H9 (cell line): Measurements from ENCODE around the gene CHRNA4. TPM values are rescaled to one million over a fixed set of nuclear protein-coding genes. Genes with fewer than 3 reads are reported as not detected.

Experiments
- DNase-seq: peaks from one replicate; pipeline ENCODE4 v3.0.0-alpha.2; 2017
- H2AFZ ChIP-seq: one replicate; pipeline ENCODE4 v1.6.1; 2013; ENCODE audit warnings: mild to moderate bottlenecking, low read length, control low read depth, moderate library complexity
- H2AK5ac ChIP-seq: 2 replicates; pipeline ENCODE4 v1.6.1; 2013; ENCODE audit warnings: low read length, control low read depth, mixed read lengths; ENCODE audit not compliant: insufficient read length
- H2BK120ac ChIP-seq: one replicate; pipeline ENCODE4 v1.6.1; 2013; ENCODE audit warnings: low read depth, mild to moderate bottlenecking, low read length, control low read depth, inconsistent platforms; ENCODE audit not compliant: poor library complexity, severe bottlenecking
- H2BK12ac ChIP-seq: 2 replicates; pipeline ENCODE4 v1.6.1; 2013; ENCODE audit warnings: low read length, control low read depth, mixed read lengths, low read depth; ENCODE audit not compliant: insufficient read length
- H2BK15ac ChIP-seq: 2 replicates; pipeline ENCODE4 v1.6.1; 2013; ENCODE audit warnings: low read depth, low read length, control low read depth
- H2BK20ac ChIP-seq: one replicate; pipeline ENCODE4 v1.6.1; 2013; ENCODE audit warnings: low read depth, mild to moderate bottlenecking, low read length, control low read depth, inconsistent platforms; ENCODE audit not compliant: poor library complexity, severe bottlenecking
- H2BK5ac ChIP-seq: 2 replicates; pipeline ENCODE4 v1.6.1; 2013; ENCODE audit warnings: low read length, control low read depth, mixed read lengths; ENCODE audit not compliant: insufficient read length
- H3K14ac ChIP-seq: 2 replicates; pipeline ENCODE4 v1.6.1; 2013; ENCODE audit warnings: low read length, control low read depth; ENCODE audit not compliant: insufficient read depth
- H3K18ac ChIP-seq: 2 replicates; pipeline ENCODE4 v1.6.1; 2013; ENCODE audit warnings: low read depth, mild to moderate bottlenecking, mixed read lengths, low read length, control low read depth; ENCODE audit not compliant: insufficient read length
- H3K23ac ChIP-seq: 2 replicates; pipeline ENCODE4 v1.6.1; 2013; ENCODE audit warnings: low read length, control low read depth, mixed read lengths, low read depth; ENCODE audit not compliant: insufficient read length
- H3K23me2 ChIP-seq: 2 replicates; pipeline ENCODE4 v1.6.1; 2013; ENCODE audit warnings: low read depth, mild to moderate bottlenecking, mixed read lengths, low read length, control low read depth; ENCODE audit not compliant: insufficient read length, poor library complexity, severe bottlenecking
- H3K27ac ChIP-seq: 2 replicates; pipeline ENCODE4 v1.5.1; 2013; ENCODE audit warnings: low read length, control low read depth, mixed read lengths, low read depth; ENCODE audit not compliant: insufficient read length
- H3K27me3 ChIP-seq: 2 replicates; pipeline ENCODE4 v1.6.1; 2013; ENCODE audit warnings: low read length, control low read depth, inconsistent platforms; ENCODE audit not compliant: insufficient read depth
- H3K4ac ChIP-seq: 2 replicates; pipeline ENCODE4 v1.6.1; 2013; ENCODE audit warnings: low read depth, mild to moderate bottlenecking, control low read depth, inconsistent platforms, low read length, moderate library complexity
- H3K4me1 ChIP-seq: 2 replicates; pipeline ENCODE4 v1.6.1; 2013; ENCODE audit warnings: low read length, control low read depth, inconsistent platforms; ENCODE audit not compliant: insufficient read depth
- H3K4me2 ChIP-seq: 2 replicates; pipeline ENCODE4 v1.6.1; 2013; ENCODE audit warnings: low read length, control low read depth, mixed read lengths; ENCODE audit not compliant: insufficient read length, insufficient read depth
- H3K56ac ChIP-seq: 2 replicates; pipeline ENCODE4 v1.6.1; 2013; ENCODE audit warnings: low read depth, mild to moderate bottlenecking, mixed read lengths, low read length, control low read depth; ENCODE audit not compliant: insufficient read length
- H3K79me1 ChIP-seq: 2 replicates; pipeline ENCODE4 v1.6.1; 2013; ENCODE audit warnings: low read depth, mild to moderate bottlenecking, moderate library complexity, low read length, control low read depth, inconsistent platforms; ENCODE audit not compliant: insufficient read depth, poor library complexity, severe bottlenecking
- H3K79me2 ChIP-seq: 2 replicates; pipeline ENCODE4 v1.6.1; 2013; ENCODE audit warnings: low read length, control low read depth, inconsistent platforms; ENCODE audit not compliant: insufficient read depth
- H3K9ac ChIP-seq: 2 replicates; pipeline ENCODE4 v1.6.1; 2013; ENCODE audit warnings: low read length, control low read depth, mixed read lengths; ENCODE audit not compliant: insufficient read length; ENCODE audit errors: extremely low read depth
- H3K9me3 ChIP-seq: one replicate; pipeline ENCODE4 v1.6.1; 2013; ENCODE audit warnings: low read depth, low read length, inconsistent platforms; ENCODE audit not compliant: control insufficient read depth
- H3T11ph ChIP-seq: one replicate; pipeline ENCODE4 v1.6.1; 2013; ENCODE audit warnings: mild to moderate bottlenecking, low read length, control low read depth, inconsistent platforms
- H4K20me1 ChIP-seq: one replicate; pipeline ENCODE4 v1.6.1; 2013; ENCODE audit not compliant: control insufficient read depth, insufficient read length, insufficient read depth
- H4K5ac ChIP-seq: 2 replicates; pipeline ENCODE4 v1.6.1; 2013; ENCODE audit warnings: low read depth, mild to moderate bottlenecking, mixed read lengths, low read length, control low read depth; ENCODE audit not compliant: insufficient read length
- H4K8ac ChIP-seq: replicated peaks from 2 replicates; pipeline ENCODE4 v1.6.1; 2013; ENCODE audit warnings: low read length, control low read depth, mixed read lengths, low read depth; ENCODE audit not compliant: insufficient read length
- H4K91ac ChIP-seq: 2 replicates; pipeline ENCODE4 v1.6.1; 2013; ENCODE audit warnings: low read depth, mild to moderate bottlenecking, moderate library complexity, mixed read lengths, low read length, control low read depth; ENCODE audit not compliant: insufficient read length
- H3K27ac Mint-ChIP-seq, 3 experiments: 2 replicates in 2 of 3; 3 replicates in 1 of 3; pipeline ENCODE4 v1.8.0; 2020 to 2021; ENCODE audit warnings: mixed read lengths in 3 of 3, mild to moderate bottlenecking in 1 of 3, moderate library complexity in 1 of 3
- H3K27me3 Mint-ChIP-seq: 2 replicates; pipeline ENCODE4 v1.8.0; 2021; ENCODE audit warnings: low read depth, mild to moderate bottlenecking, moderate library complexity, mixed read lengths
- H3K36me3 Mint-ChIP-seq, 3 experiments: 2 replicates in 2 of 3; 3 replicates in 1 of 3; pipeline ENCODE4 v1.8.0; 2020 to 2021; ENCODE audit warnings: low read depth in 3 of 3, mixed read lengths in 3 of 3; ENCODE audit not compliant: insufficient read depth in 1 of 3
- H3K4me1 Mint-ChIP-seq, 2 experiments: 2 replicates each; pipeline ENCODE4 v1.8.0; 2020; ENCODE audit warnings: mixed read lengths in 2 of 2
- H3K4me3 Mint-ChIP-seq, 2 experiments: 2 replicates in 1 of 2; 3 replicates in 1 of 2; pipeline ENCODE4 v1.8.0; 2020 to 2021; ENCODE audit warnings: mild to moderate bottlenecking in 2 of 2, mixed read lengths in 2 of 2, moderate library complexity in 1 of 2
- H3K9me3 Mint-ChIP-seq, 2 experiments: 2 replicates in 1 of 2; 3 replicates in 1 of 2; pipeline ENCODE4 v1.8.0; 2020; ENCODE audit warnings: mild to moderate bottlenecking in 2 of 2, mixed read lengths in 2 of 2, moderate library complexity in 1 of 2
- WGBS: extraction: QIAGEN DNeasy Blood & Tissue Kit; methylation state at CpG from one replicate; pipeline ENCODE4 v1.1.7; 2013; ENCODE audit warnings: missing lambda C conversion rate, low lambda C conversion rate, mixed read lengths; ENCODE audit not compliant: insufficient read length; ENCODE audit errors: extremely low coverage; 5-methylcytosine and 5-hydroxymethylcytosine counted together
- total RNA-seq: library from RNA; stranded (reverse); gene quantifications from 2 replicates; pipeline ENCODE4 v1.2.1, GENCODE V29; 2021
- TF ChIP-seq, protein P1 (sequence below): fragments of 200-600 bp; sonication (generic); conservative IDR thresholded peaks from 3 replicates; pipeline ENCODE4 v1.8.0; 2021; ENCODE audit warnings: antibody characterized with exemption, mild to moderate bottlenecking

The CHRNA4 gene
- total RNA-seq, 1 experiment from 2014 or later: 2.5 TPM

DNA sequence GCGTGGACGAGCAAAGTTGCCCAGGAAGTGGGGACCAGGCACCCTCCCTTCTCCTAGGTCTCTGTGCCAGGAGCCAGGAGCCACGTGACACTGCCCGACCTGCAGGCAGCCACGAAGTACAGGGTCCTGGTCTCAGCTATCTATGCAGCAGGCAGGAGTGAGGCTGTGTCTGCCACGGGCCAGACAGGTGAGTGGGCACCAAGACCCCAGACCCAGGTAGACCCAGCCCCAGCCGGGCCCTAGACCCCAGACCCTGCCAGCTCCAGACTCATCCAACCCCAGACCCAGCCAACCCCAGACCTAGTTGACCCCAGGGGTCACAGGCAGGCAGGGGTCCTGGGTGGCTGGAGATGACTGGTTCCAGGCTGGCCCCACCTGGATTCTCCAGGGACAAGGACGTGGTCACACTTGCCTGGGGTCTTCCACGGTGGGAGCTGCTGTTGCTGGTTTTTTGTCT, 47.1 kb downstream of the CHRNA4 start:
- no peak for DNase-seq
- no peak overlapping the region for H3K18ac ChIP-seq
- no peaks in the 10 kb centered on the region for H3K79me2 ChIP-seq
- no peak overlapping the region for H2BK20ac ChIP-seq
- H3K4me1 ChIP-seq: no peaks in the 10 kb centered on the region
- H2AFZ ChIP-seq: no peak overlapping the region
- no peak overlapping the region for H3K4ac ChIP-seq
- no peaks in the 10 kb centered on the region for H3K27me3 ChIP-seq
- no peaks in the 10 kb centered on the region for H4K20me1 ChIP-seq
- Mint-ChIP-seq H3K27ac (no peak overlapping the region), H3K4me1 (peaks cover 4% of the 10 kb centered on the region in 2 experiments; a peak in 3 of 4 replicates), H3K36me3 (no peaks in the 10 kb centered on the region), H3K27me3 (no peaks in the 10 kb centered on the region; the same call in 1 of the 2 replicates), H3K9me3 (no peaks in the 10 kb centered on the region), H3K4me3 (no peak overlapping the region)
- TF ChIP-seq, protein P1, sequence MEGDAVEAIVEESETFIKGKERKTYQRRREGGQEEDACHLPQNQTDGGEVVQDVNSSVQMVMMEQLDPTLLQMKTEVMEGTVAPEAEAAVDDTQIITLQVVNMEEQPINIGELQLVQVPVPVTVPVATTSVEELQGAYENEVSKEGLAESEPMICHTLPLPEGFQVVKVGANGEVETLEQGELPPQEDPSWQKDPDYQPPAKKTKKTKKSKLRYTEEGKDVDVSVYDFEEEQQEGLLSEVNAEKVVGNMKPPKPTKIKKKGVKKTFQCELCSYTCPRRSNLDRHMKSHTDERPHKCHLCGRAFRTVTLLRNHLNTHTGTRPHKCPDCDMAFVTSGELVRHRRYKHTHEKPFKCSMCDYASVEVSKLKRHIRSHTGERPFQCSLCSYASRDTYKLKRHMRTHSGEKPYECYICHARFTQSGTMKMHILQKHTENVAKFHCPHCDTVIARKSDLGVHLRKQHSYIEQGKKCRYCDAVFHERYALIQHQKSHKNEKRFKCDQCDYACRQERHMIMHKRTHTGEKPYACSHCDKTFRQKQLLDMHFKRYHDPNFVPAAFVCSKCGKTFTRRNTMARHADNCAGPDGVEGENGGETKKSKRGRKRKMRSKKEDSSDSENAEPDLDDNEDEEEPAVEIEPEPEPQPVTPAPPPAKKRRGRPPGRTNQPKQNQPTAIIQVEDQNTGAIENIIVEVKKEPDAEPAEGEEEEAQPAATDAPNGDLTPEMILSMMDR: no peak
- WGBS: no CpG with 5 or more reads among the region's 9 CpGs
- H3K14ac ChIP-seq: no peak overlapping the region; the same call in 1 of the 2 replicates
- no peak overlapping the region for H2AK5ac ChIP-seq
- no peak overlapping the region for H3K9ac ChIP-seq
- H2BK5ac ChIP-seq: no peak overlapping the region
- H3K23me2 ChIP-seq: no peaks in the 10 kb centered on the region
- no peak overlapping the region for H2BK12ac ChIP-seq
- H3K79me1 ChIP-seq: no peaks in the 10 kb centered on the region
- no peak overlapping the region for H4K8ac ChIP-seq
- H3K23ac ChIP-seq: no peak overlapping the region
- no peak overlapping the region for H3K56ac ChIP-seq
- H4K5ac ChIP-seq: no peak overlapping the region
- no peaks in the 10 kb centered on the region for H3K9me3 ChIP-seq
- no peak overlapping the region for H3K27ac ChIP-seq
- H3K4me2 ChIP-seq: no peak overlapping the region
- H3T11ph ChIP-seq: no peak overlapping the region
- H2BK15ac ChIP-seq: no peak overlapping the region
- H2BK120ac ChIP-seq: no peak overlapping the region
- no peak overlapping the region for H4K91ac ChIP-seq
